Thyroid gland (tissue), 4 donors: ENCODE data around the gene FNIP1.

Experiments used
- CTCF ChIP-seq, 6 experiments: fragments of 200-600 bp in 3 of 6; fragments of 450-650 bp in 3 of 6; sonication (generic) in 3 of 6; IDR thresholded peaks; one replicate each; pipeline ENCODE4 v1.5.1; 2016 to 2019; ENCODE audit warnings: antibody characterized with exemption in 6 of 6, mild to moderate bottlenecking in 2 of 6, inconsistent platforms in 1 of 6, moderate library complexity in 1 of 6
- POLR2A ChIP-seq, 2 donors: fragments of 450-650 bp; IDR thresholded peaks; one replicate each; pipeline ENCODE4 v1.6.1; 2017; ENCODE audit warnings: antibody characterized with exemption in 2 of 2, mild to moderate bottlenecking in 2 of 2, moderate library complexity in 1 of 2

DNA sequence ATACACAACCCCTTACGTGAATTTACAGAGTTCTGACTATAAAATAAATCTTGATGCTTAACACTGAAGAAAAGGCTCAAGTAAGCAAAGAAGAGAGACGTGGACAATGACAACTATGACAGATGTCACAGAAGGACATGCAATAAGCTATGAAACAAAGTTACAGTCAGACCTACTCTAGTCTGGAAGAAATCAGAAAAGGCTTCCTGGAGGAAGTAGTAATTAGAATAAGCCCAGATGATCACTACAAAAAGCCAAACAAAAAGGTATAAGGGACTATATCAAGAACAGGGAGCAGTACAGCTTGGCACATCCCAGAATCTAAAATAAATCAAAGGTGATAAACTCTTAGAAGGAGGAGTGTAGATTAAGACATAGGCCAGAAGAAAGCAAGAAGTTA, 6.3 kb downstream of the FNIP1 start:
- TF ChIP-seq POLR2A (IDR thresholded peaks at IDR 0.05) (no peak), CTCF (IDR thresholded peaks at IDR 0.05) (no peak)
